NCI-H345 (cell line): ENCODE results near the gene FTH1.
"Not testable (repeated sequence)": the region's sequence is repeated elsewhere in the genome, so short reads cannot be mapped to it uniquely, and the experiment has no call there.

Experiments used
- DNase-seq: peaks from one replicate; lab custom pipeline; 2025; lab: John Stamatoyannopoulos, UW

FTH1 gene

DNA sequence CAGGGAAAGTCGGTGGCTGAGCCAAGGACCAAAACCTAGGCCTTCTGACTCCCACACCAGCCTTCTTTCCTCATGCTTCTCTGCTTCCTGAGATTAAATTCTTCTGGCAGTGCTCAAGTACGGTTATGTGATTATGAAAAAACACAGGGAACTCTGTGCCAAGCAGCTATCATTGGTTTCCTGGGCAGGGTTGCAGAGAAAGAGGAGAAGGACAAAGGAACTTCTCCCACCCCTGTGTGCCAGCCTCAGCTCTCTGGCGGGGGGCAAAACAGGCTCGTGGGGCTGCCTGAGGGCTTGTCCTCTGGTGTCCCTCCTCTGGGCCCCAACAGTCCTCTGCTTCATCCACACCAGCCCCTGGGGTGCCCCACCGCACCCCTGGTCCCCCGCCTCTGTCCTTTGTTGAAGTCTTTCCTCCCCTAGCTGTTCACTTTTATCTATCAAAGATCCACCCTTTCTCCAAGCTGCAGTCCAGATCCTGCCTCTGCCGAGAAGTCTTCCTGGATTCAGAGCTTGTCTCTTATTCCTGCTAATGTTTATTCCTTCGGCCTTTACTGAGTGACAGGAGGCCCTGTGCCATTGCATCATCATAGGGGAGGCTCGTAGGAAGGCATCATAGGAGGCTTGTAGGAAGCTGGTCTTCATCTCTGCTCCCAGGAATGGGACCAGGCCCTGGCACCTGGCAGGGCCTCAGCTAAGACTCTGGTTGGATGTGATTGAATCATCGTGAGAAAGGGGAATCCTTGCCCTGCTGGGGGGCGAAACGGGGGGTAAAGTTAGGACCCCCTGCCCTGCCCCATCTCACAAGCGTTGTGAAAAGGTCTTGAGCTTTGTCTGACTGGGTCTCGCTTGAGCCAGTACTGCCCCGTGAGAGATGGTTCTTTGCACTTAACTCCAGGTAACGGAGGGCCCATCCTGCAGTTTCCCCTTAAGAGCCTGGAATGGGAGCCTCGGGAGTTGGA lies 11.5 kb upstream of the FTH1 start:
- DNase-seq = no peak

DNA sequence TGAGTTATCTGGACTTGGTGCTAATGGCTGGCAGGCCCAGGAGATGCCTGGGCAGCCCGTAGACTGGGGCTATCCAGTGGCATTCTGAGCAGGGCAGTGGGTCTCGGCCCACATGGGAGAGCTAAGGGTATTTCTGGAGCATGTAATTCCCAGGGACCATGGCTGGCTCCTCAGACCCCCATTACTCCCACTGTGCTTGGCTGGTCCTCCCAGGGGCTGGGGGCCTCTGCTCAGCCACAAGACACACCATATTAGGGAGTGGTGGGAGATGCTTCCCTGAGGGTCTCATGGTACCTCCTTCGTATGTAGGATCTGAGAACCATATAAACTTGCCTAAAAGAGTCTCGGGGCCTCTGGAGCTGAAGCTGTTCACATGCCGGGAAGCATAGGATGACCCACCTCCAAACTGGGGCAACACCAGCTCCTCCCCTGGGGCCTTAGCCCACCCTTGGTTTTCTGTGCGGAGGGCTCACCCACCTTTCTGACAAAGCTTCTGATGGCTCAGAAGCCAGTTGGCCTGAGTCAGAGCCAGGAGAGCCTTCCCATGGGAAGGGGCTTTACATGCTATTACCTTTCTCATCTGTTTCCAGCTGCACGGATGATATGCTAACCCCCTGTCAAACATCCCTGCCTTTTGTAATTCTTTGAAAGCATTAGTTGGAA lies 9.5 kb upstream of the FTH1 start:
- DNase-seq = no peak

DNA sequence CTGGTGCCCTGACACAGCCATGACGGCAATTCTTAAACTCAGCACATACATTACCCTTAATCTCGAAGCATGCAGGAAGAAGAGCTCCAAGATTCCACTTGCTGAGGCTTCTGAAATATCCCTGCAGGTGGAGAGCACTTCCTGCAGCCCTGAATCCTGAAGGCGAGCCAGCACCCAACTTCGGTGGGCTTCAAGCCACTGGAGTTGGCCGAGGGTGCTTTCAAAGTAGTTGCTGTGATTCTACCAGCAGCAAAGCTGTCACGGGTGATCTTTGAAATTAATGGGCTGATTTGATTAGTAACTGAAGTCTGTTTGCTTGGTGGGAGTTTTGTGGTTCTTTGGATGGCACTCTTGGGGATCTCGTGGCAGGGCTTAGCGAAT lies 9.0 kb upstream of the FTH1 start:
- DNase-seq = no peak

DNA sequence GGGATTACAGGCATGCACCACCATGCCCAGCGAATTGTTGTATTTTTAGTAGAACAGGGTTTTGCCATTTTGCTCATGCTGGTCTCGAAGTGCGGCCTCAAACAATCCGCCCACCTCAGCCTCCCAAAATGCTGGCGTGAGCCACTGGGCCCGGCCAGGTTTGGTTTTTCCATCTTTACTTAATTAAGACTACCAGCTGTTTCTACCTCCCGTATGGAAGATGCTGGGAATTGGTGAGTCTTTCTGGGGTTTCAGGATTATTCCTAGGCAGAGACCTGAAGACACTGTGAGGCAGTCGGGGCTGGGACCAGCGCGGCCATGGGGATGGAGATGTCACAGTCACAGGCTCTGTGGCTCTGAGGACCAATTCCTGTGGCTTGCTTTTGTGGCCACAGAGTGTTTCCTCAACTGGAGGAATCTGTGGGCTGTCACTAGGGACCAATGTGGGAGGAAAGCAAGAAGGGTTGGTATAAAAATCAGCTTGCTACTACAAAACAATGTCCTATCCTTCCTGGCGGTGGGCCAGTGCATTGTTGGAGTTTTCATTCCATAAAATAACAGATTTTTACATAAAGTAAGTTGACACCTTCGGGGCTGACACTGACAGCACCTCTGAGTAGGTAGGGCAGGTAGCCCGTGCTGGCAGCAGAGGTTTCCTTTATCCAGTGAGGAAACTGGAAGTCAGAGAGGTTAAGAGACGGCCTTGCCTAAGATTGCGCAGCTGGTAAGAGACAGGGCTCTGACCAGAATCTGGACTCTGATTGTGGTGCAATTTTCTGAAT lies 8.4 kb upstream of the FTH1 start:
- DNase-seq = no peak

DNA sequence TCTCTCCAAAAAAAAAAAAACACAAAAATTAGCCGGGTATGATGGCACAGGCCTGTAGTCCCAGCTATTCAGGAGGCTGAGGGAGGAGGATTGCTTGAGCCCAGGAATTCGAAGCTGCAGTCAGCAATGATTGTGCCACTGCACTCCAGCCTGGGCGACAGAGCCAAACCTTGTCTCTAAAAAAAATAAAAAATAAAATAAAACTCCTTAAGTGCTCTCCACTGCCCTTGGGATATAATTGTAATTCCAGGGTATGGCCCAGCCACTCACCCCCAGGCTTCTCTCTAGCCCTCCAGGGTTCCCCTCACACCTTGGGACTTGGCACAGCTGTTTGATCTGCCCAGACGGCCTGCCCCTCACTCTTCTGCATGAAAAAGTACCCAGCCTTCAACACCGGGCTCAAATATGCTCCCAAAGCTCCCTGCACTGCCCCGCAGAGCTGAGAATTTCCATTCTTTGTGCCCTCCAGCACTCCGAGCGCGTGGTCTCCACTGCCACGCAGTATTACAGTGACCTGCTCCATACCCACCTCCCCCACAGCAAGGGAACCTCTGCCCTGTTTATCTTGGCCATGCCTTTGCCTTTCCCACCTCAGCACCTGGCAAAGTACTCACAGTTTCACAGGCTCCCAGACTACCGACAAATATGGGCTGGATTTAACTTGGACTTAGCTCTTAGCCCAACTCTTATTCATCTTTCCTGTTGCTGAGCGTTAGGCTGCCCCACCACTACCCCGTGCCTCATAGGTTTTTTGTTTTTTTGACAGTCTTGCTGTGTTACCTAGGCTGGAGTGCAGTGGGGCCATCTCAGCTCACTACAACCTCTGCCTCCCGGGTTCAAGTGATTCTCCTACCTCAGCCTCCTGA lies 7.6 kb upstream of the FTH1 start:
- DNase-seq = no peak

DNA sequence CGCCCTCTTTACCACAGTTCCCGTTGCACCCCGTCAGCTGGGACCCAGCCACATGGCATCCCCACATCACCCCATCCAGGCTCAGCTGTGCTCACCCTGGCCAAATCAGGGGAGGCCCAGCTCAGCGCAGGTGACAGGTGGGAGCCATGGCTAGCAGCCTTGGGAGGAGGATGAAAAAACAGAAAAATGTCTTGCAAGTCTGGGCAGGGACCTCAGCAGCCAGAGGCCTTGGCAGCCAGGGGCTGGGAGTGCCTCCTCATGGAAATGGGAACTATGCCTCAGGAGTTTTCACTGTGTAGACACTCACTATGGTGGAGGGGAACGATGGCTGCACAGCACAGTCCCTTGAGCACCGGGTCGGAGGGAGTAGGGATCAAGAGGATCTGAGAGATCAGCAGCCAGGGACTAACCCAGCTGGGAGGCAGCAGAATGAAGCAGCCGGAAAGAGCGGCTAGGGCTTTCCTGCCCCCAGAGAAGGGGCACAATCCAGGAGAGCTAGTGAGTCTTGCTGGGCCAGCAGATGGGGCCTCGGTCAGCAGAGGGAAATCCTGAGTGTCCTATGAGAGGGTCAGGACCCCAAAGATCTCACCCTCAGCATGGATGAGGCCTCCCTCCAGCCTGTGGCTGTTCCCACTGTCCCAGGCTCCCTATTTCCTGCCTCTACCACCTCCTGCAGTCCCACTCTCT lies 6.2 kb upstream of the FTH1 start:
- DNase-seq = no peak

DNA sequence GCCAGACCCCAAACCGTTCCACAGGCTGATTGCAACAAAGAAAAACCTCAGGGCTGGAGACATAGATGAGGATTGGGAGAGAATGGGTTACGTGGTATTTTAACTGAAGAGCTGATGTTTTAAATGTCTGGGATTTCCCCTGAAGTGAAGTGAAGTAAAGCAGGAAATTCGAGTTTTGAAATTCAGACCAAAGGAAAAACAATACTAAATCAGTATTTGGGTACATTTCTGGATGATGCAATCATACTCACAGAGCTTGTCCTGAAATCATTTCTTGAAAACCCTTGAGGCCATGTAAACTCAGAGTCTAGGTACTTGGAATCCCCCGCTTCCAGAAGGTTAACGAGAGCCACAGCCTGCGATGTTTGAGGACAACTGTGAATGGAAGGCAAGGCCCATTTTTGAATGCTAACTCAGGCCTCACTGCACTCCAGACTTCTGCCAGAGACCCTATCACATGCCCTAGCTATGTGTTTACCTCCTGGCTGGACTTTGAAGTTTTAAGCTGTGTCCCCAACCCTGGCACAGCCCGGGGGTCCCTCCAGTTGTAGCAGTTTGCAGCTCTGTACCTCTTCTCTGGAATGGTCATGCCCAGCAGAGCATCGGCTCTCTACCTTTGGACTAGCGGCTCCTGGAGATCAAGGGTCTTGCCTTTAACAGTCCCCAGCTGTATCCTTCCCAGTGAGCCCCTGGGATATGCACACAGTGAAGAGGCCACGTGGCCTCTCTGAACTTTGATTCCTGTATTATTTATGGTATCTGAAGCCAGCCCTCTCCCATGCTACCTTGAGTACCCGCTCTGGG lies 5.4 kb upstream of the FTH1 start:
- no peak for DNase-seq

DNA sequence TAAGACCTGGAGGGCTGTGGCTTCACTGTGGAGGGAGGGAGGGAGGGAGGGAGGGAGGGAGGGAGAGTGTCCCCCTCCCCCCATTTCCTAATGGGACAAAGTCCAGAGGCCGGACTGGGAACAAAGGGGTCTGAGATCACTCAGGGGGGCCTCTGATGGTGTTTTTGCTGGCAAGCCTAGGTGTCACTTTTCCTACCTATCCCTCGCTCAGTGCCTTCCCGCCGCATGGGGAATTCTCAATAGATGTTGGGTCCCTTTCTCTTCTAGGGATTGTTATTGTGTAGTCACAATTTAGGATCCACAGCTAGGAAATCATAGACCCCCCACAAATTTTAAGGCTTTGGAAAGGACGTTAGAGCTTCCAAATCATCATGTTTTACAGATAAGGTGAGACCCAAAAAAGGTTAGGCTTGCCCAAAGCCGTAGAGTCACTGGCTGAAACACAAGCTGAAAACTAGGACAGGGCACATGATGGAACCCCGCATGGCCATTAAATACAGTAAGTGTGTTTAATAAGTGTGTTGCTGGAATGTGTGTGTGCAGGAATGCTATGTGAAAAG lies 4.8 kb upstream of the FTH1 start:
- no peak for DNase-seq

DNA sequence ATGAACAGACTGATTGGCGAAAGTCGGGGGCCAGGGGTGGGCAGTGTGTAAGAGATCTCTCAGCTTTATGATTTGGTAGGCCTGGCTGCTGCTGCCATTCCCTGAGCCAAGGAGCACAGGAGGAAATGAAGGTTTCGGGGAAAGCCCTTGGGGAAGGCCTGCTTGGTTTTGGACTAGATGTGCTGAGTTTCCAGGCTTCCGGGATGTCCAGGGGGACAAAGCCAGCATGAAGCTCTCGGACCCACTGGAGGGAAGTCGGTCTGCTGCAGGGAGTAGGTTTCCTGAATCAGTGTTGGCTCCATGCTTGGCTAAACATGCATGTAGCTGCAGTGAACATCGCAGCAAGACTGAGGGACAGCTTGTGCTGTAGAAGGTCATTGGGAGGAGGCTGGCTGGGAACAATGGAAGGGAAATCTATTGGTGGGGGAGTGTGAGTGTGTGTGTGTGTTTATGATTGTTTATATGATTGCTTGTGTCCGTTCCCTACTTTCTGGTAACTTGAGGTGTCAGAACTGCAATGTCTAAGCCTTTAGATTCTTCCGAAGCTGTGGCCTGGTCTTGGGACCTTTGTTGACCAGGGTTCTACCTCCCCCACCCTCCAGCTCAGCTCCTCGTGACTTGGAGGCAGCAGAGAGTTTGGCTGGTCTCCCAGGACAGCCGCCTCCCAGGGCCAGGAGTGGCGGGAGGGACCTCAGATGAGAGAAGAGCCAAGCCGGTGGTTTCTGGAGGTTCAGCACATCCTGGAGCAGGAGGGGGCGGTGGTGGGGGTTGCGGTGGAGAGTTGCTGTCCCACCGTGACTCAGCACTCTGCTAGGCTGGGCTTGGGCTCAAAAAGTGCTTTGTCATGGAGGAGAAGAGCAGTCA lies 4.0 kb upstream of the FTH1 start:
- DNase-seq = peak; percentile 93

DNA sequence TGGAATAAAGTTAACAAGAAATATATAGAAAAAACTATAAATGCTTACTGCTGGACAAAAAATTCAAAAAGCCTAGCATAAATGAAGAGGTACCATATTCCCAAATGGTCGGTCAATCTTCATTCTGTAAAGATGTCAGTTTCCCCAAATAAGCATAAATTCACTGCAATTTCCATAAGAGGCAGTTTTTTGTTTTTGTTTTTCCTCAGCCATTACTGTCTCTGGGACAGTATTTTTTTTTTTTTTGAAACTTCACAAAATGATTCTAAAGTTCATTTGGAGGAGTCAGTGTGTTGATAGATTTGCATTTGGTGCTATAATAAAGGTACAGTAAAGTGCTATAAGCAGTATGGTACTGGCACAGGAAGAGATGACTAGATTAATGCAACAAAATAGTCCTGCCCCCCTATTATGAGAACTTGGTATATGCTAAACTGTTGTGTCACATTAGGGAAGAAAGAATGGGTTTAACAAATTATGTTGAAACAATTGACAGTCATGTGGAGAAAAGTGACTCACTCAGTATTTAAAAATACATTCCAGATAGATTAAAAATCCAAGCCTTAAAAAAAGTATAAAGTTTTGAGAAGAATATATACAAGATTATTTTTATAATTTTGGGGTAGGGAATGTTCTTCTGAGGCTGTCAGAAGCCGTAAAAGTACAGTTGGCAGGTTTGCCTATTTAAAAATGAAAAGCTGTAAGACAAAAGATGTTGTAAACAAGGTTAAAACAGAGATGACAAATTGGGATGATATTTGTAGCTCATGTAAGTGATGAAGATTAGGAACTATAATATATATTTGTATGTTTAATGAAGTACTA lies 2.6 kb upstream of the FTH1 start:
- DNase-seq = no peak

DNA sequence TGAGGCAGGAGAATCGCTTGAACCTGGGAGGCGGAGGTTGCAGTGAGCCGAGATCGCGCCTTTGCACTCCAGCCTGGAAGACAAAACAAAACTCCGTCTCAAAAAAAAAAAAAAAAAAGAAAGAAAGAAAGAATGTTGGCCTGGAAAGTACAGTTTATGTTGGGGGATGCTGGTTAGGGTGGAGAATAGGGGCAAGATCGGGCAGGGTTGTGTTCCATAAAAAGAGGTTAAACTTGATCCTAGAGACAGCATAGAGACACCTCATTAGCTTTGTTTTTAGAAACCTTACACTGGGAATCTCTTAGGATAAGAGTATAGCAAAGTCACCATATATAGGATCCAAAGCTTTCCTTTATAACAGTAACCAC lies 1.9 kb upstream of the FTH1 start:
- DNase-seq = no peak

DNA sequence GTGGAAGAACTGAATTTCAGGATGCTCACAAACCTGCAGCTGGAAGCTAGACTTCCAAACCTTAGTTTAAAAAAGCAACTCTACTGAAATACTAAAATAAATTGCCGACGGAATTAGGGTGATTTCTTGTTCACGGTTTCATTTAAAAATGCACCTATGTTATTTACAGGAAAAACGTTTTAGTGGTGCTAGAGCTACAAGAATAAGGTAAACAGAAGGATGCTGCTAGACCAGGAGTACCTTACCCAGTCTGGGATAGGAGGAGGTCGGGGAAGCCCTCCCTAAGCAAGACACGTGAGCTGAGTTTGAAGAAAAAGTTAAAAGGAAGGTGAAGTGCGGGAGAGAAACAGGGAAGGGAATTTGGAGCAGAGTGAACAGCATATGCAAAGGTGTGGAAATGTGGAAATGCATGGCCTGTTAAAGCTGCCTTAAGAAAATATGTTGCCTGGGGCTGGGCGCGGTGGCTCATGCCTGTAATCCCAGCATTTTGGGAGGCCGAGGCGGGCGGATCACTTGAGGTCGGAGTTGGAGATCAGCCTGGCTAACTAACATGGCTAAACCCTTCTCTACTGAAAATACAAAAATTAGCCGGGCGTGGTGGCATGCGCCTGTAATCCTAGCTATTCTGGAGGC lies 1.4 kb upstream of the FTH1 start:
- no peak for DNase-seq

DNA sequence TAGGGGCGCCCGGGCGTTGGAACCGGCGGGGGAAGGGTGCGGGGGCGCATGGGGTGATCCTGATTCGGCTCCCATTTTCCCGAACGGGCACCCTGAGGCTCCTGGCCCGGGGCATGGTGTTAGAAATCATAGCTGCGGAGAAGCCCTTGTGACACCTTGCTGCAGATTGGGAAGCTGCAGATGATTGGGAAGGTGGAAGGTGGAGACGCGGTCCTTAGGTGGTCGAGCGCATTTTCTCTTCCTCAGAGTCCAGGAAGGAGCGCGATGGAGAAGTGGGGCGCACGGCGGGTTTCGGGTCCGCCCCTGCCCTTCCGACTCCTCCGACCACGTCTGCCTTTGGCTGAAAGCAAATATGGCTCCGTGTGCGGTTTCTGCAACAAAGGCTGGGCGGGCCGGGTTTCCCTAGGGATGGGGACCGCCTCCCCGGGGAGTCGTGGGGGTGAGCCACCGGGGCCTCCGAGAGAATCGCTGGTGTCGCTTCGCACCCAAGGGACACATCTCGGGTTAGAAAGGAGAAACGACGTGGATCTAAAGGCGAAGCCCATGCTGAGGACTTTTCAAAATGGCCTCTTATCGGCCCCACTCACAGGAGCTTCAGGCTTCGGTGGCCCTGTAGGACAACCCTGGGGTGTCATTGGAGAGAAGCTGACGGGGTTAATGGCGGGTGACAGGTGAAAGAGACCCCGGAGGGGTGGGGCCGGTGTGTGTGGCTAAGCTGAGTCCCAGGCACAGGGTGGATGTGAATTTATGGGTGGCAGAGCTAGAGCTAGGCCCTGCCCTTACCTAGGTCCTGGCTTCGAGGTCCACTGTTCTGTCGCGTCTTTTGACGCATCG lies 707 bp upstream of the FTH1 start:
- DNase-seq = peak; percentile 56

DNA sequence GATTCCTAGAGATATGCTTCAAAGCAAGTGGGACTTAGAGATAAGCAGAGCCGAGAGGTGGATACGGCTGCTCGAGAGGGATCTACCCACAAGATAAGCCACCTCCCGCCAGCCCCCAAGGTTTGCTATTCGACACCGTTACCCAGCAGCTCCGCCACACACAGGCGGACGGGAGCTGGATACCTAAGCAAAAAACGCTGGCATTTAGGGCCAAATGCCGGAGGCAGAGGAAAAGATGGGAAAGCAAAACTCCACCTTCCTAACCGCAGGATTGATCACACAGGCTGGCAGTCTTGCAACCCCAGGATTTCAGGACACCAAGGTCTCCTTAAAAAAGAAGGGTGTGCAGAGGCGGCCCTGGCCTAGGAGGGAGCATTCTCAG lies 709 bp downstream of the FTH1 start:
- DNase-seq = no peak

DNA sequence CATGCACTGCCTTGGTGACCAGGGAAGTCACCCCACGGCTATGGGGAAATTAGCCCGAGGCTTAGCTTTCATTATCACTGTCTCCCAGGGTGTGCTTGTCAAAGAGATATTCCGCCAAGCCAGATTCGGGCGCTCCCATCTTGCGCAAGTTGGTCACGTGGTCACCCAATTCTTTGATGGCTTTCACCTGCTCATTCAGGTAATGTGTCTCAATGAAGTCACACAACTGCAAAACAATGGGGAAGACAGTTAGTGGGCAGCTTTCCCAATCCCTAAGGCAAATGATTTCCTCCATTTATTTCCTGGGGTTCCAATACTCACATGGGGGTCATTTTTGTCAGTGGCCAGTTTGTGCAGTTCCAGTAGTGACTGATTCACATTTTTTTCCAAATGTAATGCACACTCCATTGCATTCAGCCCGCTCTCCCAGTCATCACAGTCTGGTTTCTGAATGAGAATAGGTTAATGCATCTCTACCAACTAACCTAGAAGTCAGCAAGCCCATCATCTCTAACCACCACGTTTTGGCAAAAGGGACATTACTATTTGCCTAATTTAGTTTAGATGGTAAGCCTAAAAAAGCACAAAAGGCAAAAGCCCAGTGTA lies 2.7 kb downstream of the FTH1 start:
- not testable (repeated sequence) for DNase-seq

DNA sequence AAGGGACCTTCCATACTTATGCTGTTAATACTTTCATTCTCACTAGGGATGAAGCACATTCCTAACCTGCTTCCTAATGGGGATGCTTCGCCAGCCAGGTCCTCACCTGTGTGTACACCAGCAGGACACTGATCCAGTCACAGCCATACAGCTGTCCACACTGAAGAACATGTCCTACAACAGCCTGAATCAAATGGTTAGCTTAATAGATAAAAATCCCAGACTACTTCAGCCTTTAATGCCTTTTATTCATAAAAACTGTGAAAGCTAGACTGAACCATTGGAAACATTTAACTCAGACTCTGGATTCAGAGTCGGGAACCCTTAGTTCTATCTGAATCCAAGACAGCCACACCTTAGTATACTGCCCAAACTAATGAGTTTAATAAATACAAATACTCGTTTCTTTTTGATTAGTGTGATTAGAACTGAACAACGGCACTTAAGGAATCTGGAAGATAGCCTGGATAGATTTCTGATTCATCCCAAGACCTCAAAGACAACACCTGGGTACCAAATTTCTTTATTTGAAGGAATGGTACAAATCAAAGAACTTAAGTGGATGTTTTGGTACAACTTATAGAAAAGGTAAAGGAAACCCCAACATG lies 3.3 kb downstream of the FTH1 start:
- DNase-seq = no peak
